Measurements from ENCODE around the gene TLCD1. TPM values are rescaled to one million over a fixed set of nuclear protein-coding genes. Genes with fewer than 3 reads are reported as not detected.

Gene TLCD1
- polyA plus RNA-seq, 6 donors from 2014 or later = 0.93 to 1.2 TPM; not detected in 4

DNA sequence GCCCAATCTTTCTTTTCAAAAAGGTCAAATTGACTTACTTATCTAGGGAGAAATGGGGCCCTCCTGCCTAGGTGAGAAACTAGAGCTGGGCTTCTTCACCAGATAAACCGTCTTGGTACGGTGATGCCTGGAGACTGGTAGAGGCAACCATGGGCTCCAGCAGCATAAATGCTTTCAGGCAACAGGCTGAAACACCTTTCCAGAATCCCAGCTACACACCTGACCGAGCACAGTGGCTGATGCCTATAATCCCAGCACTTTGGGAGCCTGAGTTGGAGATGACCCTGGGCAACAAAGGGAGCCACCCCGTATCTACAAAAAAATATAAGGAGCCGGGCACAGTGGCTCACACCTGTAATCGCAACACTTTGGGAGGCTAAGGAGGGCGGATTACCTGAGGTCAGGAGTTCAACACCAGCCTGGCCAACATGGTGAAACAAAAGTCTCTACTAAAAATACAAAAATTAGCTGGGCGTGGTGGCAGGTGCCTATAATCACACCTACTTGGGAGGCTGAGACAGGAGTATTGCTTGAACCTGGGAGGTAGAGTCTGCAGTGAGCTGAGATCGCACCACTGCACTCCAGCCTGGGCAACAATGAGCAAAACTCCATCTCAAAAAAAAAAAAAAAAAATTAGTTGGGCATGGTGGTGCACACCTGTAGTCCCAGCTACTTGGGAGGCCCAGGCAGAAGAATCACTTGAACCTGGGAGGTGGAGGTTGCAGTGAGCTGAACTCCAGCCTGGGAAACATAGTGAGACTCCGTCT, 25.8 kb upstream of the TLCD1 start:
- Mint-ChIP-seq H3K36me3 (no peaks in the 10 kb centered on the region), H3K27ac (peak overlapping the region in 5 of 6 donors; percentile 44 to 73 (median 49)), H3K4me1 (peaks cover 16 to 43% (median 21%) of the 10 kb centered on the region in 3 donors), H3K9me3 (no peaks in the 10 kb centered on the region), H3K27me3 (no peaks in the 10 kb centered on the region), H3K4me3 (peak overlapping the region in 2 of 8 donors; percentile 29 to 41)
- DNase-seq (no peak), ATAC-seq (ENCODE audit: low read depth in 2 of 2) (no peak)

DNA sequence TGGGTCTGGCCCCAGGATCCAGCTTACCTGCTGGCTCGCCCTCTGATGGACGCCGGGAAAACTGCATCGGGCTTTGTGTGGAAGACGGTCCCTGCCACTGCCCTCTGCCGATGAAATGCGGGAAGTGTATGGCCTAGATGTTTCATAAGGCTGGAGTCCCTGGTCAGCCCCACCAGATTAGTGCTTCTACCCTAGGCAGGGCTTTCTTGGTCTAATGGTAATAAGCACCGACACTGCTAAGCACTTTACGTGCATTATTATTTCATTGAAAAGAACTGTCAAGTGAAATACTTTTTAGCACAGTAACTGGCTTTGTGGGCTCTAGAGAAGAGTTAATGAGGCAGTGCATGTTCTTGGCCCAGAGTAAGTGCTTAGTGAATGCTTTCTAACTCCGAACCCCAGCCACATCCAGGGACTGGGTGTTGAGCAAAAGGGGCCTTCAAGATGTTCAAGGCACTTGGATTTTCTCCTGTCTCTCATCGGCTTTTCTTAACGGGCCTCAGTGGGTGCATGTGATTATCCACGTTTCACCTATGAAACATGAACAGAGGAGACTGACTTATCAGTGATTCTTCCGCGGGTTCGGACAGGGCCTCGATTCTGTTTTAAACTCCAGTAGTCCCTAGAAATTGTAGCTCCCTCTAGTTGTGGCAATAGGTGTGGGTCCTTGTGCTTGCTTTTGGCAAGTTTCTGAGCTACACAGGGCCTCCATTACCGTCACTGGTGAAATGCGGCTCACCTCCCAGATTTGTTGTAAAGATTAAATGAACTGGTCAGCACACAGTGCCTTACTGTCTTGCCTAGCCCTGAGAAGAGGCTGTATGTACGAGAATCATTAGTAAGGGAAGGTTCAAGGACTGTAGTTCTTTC, 24.4 kb upstream of the TLCD1 start:
- ATAC-seq (ENCODE audit: low read depth in 2 of 2) = peak; percentile 70 to 81
- peak; percentile 89 for DNase-seq
- Mint-ChIP-seq H3K9me3 (no peaks in the 10 kb centered on the region), H3K4me3 (peak overlapping the region in 3 of 8 donors; percentile 9 to 67 (median 47)), H3K27ac (peak overlapping the region; percentile 41 to 92 (median 76)), H3K27me3 (no peaks in the 10 kb centered on the region), H3K4me1 (peaks cover 26 to 54% (median 30%) of the 10 kb centered on the region in 3 donors), H3K36me3 (no peaks in the 10 kb centered on the region)

DNA sequence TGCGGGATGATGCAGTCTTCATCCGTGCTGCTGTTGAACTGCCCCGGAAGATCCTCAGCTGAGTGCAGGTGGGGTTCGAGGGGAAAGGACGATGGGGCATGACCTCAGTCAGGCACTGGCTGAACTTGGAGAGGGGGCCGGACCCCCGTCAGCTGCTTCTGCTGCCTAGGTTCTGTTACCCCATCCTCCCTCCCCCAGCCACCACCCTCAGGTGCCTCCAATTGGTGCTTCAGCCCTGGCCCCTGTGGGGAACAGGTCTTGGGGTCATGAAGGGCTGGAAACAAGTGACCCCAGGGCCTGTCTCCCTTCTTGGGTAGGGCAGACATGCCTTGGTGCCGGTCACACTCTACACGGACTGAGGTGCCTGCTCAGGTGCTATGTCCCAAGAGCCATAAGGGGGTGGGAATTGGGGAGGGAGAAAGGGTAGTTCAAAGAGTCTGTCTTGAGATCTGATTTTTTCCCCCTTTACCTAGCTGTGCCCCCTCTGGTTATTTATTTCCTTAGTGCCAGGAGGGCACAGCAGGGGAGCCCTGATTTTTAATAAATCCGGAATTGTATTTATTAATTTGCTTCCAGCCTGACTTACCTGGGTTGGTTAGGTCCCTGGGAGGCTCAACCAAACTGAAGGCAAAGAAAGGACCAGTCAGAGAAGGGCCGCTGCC, 23.6 kb upstream of the TLCD1 start:
- DNase-seq (no peak), ATAC-seq (ENCODE audit: low read depth in 2 of 2) (peak in 1 of 2 donors; percentile 2)
- H3K27me3 Mint-ChIP-seq = no peaks in the 10 kb centered on the region
- H3K36me3 Mint-ChIP-seq = no peaks in the 10 kb centered on the region
- peaks cover 30 to 56% (median 36%) of the 10 kb centered on the region in 3 donors for H3K4me1 Mint-ChIP-seq
- peak overlapping the region in 5 of 6 donors; percentile 26 to 92 (median 67) for H3K27ac Mint-ChIP-seq
- no peaks in the 10 kb centered on the region for H3K9me3 Mint-ChIP-seq
- peak overlapping the region in 2 of 8 donors; percentile 47 to 77 for H3K4me3 Mint-ChIP-seq

- peak overlapping the region in 1 of 8 donors; percentile 77 for H3K4me3 Mint-ChIP-seq
- no peaks in the 10 kb centered on the region for H3K9me3 Mint-ChIP-seq
- H3K36me3 Mint-ChIP-seq = no peaks in the 10 kb centered on the region
- DNase-seq (no peak), ATAC-seq (ENCODE audit: low read depth in 2 of 2) (no peak)
- no peaks in the 10 kb centered on the region for H3K27me3 Mint-ChIP-seq
- H3K4me1 Mint-ChIP-seq = peaks cover 30 to 56% (median 36%) of the 10 kb centered on the region in 3 donors
- peak overlapping the region in 3 of 6 donors; percentile 67 to 80 (median 72) for H3K27ac Mint-ChIP-seq
Observed at GRCh38 chr17:28748852-28749515, 23.0 kb upstream of the TLCD1 start.

- Mint-ChIP-seq H3K27me3 (no peaks in the 10 kb centered on the region), H3K4me1 (peaks cover 32 to 59% (median 38%) of the 10 kb centered on the region in 3 donors), H3K4me3 (peak overlapping the region in 4 of 8 donors; percentile 9 to 77 (median 46)), H3K36me3 (no peaks in the 10 kb centered on the region), H3K9me3 (no peaks in the 10 kb centered on the region), H3K27ac (peak overlapping the region in 5 of 6 donors; percentile 47 to 92 (median 72))
- ATAC-seq (ENCODE audit: low read depth in 2 of 2) (no peak), DNase-seq (no peak)
Observed at GRCh38 chr17:28747801-28748750, 22.0 kb upstream of the TLCD1 start.

GRCh38 chr17:28747051-28747691, 21.1 kb upstream of the TLCD1 start:
- Mint-ChIP-seq H3K4me1 (peaks cover 34 to 61% (median 47%) of the 10 kb centered on the region in 3 donors), H3K27me3 (no peaks in the 10 kb centered on the region), H3K9me3 (no peaks in the 10 kb centered on the region), H3K27ac (peak overlapping the region in 4 of 6 donors; percentile 47 to 99 (median 69)), H3K4me3 (peak overlapping the region in 6 of 8 donors; percentile 35 to 95 (median 91)), H3K36me3 (no peaks in the 10 kb centered on the region)
- ATAC-seq (ENCODE audit: low read depth in 2 of 2) = no peak
- no peak for DNase-seq

DNA sequence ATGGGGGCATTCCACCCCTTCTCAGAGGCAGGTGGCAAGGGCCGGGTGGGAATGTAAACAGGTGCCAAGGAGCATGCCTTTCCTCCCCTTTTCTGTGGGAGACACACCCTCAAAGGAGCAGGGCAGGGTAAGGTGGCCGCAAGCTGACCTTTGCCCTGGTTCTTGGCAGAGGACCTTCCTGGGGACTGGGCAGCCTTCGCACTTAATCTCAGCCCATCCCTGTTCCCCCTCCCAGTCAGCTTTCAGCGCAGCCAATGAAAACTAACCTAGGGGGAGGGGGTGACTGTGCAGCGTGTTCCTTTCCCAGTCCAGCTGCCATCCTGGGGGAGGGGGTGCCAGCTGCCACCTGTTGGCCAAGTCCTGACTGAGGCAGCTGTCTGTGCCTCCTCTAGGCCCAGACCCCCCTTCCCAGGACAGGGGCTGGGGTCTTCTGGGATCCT, 20.6 kb upstream of the TLCD1 start:
- Mint-ChIP-seq H3K36me3 (no peaks in the 10 kb centered on the region), H3K27ac (peak overlapping the region; percentile 64 to 99 (median 82)), H3K4me3 (peak overlapping the region; percentile 72 to 96 (median 92)), H3K4me1 (peaks cover 39 to 65% (median 52%) of the 10 kb centered on the region in 3 donors), H3K9me3 (no peaks in the 10 kb centered on the region), H3K27me3 (no peaks in the 10 kb centered on the region)
- DNase-seq = no peak
- ATAC-seq (ENCODE audit: low read depth in 2 of 2) = no peak

DNA sequence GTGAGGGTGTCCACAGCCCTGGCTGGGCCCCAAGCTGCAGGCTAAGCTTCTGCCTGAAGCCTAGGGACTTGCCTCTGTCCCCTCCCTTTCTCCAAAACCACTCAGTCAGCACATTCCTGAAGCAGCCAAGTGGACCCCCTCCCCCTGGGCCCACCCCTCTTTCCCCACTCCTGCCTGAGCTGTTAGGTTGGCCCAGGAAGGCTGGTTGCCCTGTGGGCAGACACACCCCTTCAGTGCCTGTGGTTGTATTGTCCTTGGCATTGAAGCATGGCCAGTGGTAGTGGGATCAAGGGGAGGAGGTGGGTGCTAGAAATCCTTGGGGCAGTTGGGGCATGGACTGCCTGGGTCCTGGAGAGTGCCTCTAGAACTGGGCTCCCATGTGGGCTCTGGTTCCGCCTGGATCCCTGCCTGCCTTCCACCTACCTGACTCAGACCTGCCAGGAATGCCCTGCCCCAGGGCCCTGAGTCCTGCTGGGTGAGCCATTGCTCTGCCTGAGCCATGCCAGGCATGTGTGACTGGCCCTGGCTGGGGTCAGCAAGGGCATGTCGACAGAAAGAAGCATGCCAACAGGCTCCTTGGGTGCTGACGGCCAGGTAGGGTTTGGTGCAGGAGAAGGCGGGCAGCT, 19.9 kb upstream of the TLCD1 start:
- no peak for ATAC-seq (ENCODE audit: low read depth in 2 of 2)
- no peaks in the 10 kb centered on the region for H3K9me3 Mint-ChIP-seq
- peaks cover 46 to 71% (median 60%) of the 10 kb centered on the region in 3 donors for H3K4me1 Mint-ChIP-seq

GRCh38 chr17:28744972-28745785, 19.1 kb upstream of the TLCD1 start:
- peak overlapping the region; percentile 72 to 96 (median 93) for H3K4me3 Mint-ChIP-seq
- H3K4me1 Mint-ChIP-seq = peaks cover 53 to 74% (median 67%) of the 10 kb centered on the region in 3 donors
- no peaks in the 10 kb centered on the region for H3K9me3 Mint-ChIP-seq
- no peak for ATAC-seq (ENCODE audit: low read depth in 2 of 2)
- DNase-seq = peak; percentile 33
- H3K27ac Mint-ChIP-seq = peak overlapping the region; percentile 94 to 99 (median 97)
- H3K27me3 Mint-ChIP-seq = no peaks in the 10 kb centered on the region
- H3K36me3 Mint-ChIP-seq = no peaks in the 10 kb centered on the region

More for the DNA sequence above, 19.9 kb upstream of the TLCD1 start:
- no peaks in the 10 kb centered on the region for H3K36me3 Mint-ChIP-seq
- no peak for DNase-seq
- H3K27ac Mint-ChIP-seq = peak overlapping the region; percentile 38 to 99 (median 87)
- H3K27me3 Mint-ChIP-seq = no peaks in the 10 kb centered on the region
- peak overlapping the region; percentile 72 to 96 (median 93) for H3K4me3 Mint-ChIP-seq

DNA sequence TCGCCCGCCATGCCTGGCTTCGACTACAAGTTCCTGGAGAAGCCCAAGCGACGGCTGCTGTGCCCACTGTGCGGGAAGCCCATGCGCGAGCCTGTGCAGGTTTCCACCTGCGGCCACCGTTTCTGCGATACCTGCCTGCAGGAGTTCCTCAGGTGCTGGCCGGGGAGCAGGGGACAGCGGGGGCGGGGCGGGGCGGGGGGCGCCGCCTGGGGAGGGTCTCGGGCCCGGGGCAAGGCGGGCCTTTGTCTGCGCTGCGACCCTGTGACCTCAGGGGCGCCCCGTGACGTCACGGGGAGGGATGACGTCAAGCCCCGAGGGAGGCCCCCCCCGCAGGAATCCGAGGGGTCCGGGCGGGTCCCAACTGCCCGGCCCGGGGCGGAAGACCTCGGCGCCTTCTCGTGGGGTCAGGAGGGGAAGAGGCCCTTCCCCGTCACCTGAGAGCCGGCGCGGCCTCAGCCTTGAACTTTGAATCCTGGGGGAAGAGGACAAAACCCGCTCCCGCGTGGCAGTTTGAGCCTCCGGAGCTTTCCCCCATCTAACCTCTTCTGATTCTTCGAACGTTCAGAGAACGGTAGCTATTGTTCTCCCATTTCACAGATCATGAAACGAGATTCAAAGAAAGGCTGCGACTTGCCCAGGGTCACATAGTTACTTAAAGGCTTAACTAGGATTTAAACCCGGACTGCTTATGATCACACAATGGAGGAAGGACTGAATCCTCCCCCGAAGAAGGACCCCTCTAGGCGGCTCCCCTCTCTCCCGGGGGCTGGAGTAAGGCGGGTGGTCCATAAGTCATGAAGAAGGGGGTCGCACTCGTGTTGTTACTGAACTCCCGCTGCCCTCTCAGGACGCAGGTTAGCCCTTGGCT, 18.3 kb upstream of the TLCD1 start:
- DNase-seq (peak; percentile 59), ATAC-seq (ENCODE audit: low read depth in 2 of 2) (peak; percentile 35 to 48)
- Mint-ChIP-seq H3K27ac (peak overlapping the region; percentile 94 to 99 (median 97)), H3K27me3 (no peaks in the 10 kb centered on the region), H3K36me3 (no peaks in the 10 kb centered on the region), H3K4me3 (peak overlapping the region; percentile 72 to 96 (median 93)), H3K4me1 (peaks cover 57 to 76% (median 73%) of the 10 kb centered on the region in 3 donors), H3K9me3 (peaks cover 0 to 2% (median 0%) of the 10 kb centered on the region in 7 donors)
